HepG2 (cell line): ENCODE results near the gene RRN3. TPM values are rescaled to one million over a fixed set of nuclear protein-coding genes. Genes with fewer than 3 reads are reported as not detected.

Experiments
- AGO2 ChIP-seq: fragments of 200-400 bp; formaldehyde crosslinking; optimal IDR thresholded peaks from 2 replicates; pipeline ENCODE3; 2017; ENCODE audit warnings: mild to moderate bottlenecking, low read depth, low read length, moderate library complexity
- CBFB ChIP-seq: sonication (generic); formaldehyde crosslinking; IDR thresholded peaks from 2 replicates; pipeline ENCODE4 v1.4.0; 2020; ENCODE audit warnings: missing genetic modification reagents
- JARID2 ChIP-seq: sonication (generic); formaldehyde crosslinking; IDR thresholded peaks from 2 replicates; pipeline ENCODE4 v1.8.1; 2023; ENCODE audit warnings: missing genetic modification reagents, inconsistent platforms; ENCODE audit not compliant: insufficient replicate concordance
- NCOA5 ChIP-seq: sonication (generic); formaldehyde crosslinking; IDR thresholded peaks from 2 replicates; pipeline ENCODE4 v1.4.0; 2020; ENCODE audit warnings: missing genetic modification reagents
- RARA ChIP-seq: IDR thresholded peaks from 2 replicates; pipeline ENCODE4 v1.6.1; 2016; ENCODE audit warnings: missing genetic modification reagents, missing compliant biosample characterization
- TRIM22 ChIP-seq: fragments of 450-650 bp; IDR thresholded peaks from 2 replicates; pipeline ENCODE4 v1.6.1; 2017
- U2AF1 ChIP-seq: fragments of 200-400 bp; formaldehyde crosslinking; optimal IDR thresholded peaks from 2 replicates; pipeline ENCODE3; 2017; ENCODE audit warnings: mild to moderate bottlenecking, low read depth, low read length
- ZFY ChIP-seq: sonication (generic); formaldehyde crosslinking; IDR thresholded peaks from 2 replicates; pipeline ENCODE4 v1.4.0; 2020; ENCODE audit warnings: missing genetic modification reagents
- ZNF121 ChIP-seq: sonication (generic); formaldehyde crosslinking; IDR thresholded peaks from 2 replicates; pipeline ENCODE4 v1.5.0; 2020; ENCODE audit warnings: mild to moderate bottlenecking, missing genetic modification reagents
- ZNF224 ChIP-seq: sonication (generic); formaldehyde crosslinking; IDR thresholded peaks from 2 replicates; pipeline ENCODE4 v1.5.0; 2020; ENCODE audit warnings: mild to moderate bottlenecking, missing genetic modification reagents
- ZNF616 ChIP-seq: sonication (generic); formaldehyde crosslinking; IDR thresholded peaks from 2 replicates; pipeline ENCODE4 v1.5.0; 2020; ENCODE audit warnings: low read depth, mild to moderate bottlenecking, missing genetic modification reagents
- ZNF713 ChIP-seq: sonication (generic); formaldehyde crosslinking; IDR thresholded peaks from 2 replicates; pipeline ENCODE4 v1.4.0; 2020; ENCODE audit warnings: mild to moderate bottlenecking, missing genetic modification reagents
- ZNF747 ChIP-seq: sonication (generic); formaldehyde crosslinking; IDR thresholded peaks from 2 replicates; pipeline ENCODE4 v1.8.1; 2023; ENCODE audit warnings: missing genetic modification reagents, mild to moderate bottlenecking, borderline replicate concordance
- polyA plus RNA-seq, 8 experiments: library from polyadenylated mRNA; depleted of rRNA in 3 of 8; stranded (reverse) in 7 of 8; unstranded in 1 of 8; fragments of >200 nt; fragmentation: Illumina TruSeq in 4 of 8; extraction: Trizol in 4 of 8; gene quantifications; 2 replicates each; pipeline versions ENCODE4 v1.2.1 to v1.2.3, GENCODE V29; 2011 to 2016; ENCODE audit warnings: low read depth in 4 of 8, missing spikeins in 1 of 8, mixed read lengths in 1 of 8; ENCODE audit not compliant: insufficient read depth in 1 of 8
- total RNA-seq, 5 experiments: library from RNA; depleted of rRNA; stranded (reverse); fragments of >200 nt; fragmentation: Illumina TruSeq; extraction: Trizol; gene quantifications; 2 replicates each; pipeline ENCODE4 v1.2.3, GENCODE V29; 2016; ENCODE audit warnings: low read depth in 1 of 5
- TF ChIP-seq, protein P1 (sequence below): sonication (generic); formaldehyde crosslinking; IDR thresholded peaks from 2 replicates; pipeline ENCODE4 v1.4.0; 2020; ENCODE audit warnings: low read depth, missing genetic modification reagents
- TF ChIP-seq, protein P2 (sequence below): sonication (generic); formaldehyde crosslinking; IDR thresholded peaks from 2 replicates; pipeline ENCODE4 v1.5.1; 2020; ENCODE audit warnings: mild to moderate bottlenecking, missing genetic modification reagents, borderline replicate concordance
- TF ChIP-seq, protein P3 (sequence below): IDR thresholded peaks from 2 replicates; pipeline ENCODE4 v1.6.1; 2016; ENCODE audit warnings: low read depth

Gene RRN3
- total and polyA plus RNA-seq, 2 of the 13 experiments (the other 11 are each of a cell fraction or from before 2014, with no cell fraction given), result 45.8 to 67.0 TPM

DNA sequence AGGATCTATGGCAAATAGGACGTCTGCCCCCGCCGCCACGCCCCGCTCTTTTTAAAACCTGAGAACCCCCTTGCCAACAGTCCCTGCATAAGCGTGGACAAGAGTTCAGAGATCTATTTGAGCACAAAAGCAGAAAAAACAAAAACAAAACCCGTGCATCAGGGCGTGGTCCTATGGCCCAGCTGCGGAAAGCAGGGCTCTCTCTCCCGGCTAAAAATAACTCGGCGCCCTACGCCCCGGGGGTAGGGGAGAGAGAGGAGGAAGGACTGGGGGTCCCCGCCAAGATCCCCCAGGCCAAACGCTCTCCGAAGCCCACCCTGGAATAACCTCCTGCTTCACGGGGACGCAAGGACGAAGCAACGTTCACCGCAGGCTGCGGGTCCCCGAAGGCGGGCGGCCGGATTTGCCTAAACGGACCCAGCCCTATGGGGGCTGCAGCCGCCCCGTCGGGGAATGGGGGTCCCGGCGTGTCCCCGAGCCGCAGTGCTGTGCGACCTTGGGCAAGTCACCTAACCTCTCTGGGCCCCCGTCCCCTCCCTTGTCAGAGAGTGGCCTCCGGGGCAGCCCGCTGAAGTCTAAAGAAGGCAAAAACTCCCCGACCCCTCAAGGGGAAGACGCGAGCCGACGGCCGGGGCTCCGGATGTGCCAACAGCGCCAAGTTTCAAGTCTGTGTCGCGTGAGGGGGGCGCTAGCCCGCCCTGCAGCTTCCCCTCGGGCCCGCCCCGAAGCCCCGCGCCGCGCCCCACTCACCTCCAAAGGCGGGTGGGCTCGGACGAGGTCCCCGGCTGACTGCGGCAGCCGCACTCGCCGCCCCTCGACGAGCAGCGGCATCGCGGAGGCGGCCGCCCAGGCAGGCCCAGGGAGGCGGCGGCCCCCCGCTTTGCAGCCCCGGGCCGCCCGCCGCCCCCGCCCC, 38.7 kb downstream of the RRN3 start (continued):
- TF ChIP-seq, protein P1, sequence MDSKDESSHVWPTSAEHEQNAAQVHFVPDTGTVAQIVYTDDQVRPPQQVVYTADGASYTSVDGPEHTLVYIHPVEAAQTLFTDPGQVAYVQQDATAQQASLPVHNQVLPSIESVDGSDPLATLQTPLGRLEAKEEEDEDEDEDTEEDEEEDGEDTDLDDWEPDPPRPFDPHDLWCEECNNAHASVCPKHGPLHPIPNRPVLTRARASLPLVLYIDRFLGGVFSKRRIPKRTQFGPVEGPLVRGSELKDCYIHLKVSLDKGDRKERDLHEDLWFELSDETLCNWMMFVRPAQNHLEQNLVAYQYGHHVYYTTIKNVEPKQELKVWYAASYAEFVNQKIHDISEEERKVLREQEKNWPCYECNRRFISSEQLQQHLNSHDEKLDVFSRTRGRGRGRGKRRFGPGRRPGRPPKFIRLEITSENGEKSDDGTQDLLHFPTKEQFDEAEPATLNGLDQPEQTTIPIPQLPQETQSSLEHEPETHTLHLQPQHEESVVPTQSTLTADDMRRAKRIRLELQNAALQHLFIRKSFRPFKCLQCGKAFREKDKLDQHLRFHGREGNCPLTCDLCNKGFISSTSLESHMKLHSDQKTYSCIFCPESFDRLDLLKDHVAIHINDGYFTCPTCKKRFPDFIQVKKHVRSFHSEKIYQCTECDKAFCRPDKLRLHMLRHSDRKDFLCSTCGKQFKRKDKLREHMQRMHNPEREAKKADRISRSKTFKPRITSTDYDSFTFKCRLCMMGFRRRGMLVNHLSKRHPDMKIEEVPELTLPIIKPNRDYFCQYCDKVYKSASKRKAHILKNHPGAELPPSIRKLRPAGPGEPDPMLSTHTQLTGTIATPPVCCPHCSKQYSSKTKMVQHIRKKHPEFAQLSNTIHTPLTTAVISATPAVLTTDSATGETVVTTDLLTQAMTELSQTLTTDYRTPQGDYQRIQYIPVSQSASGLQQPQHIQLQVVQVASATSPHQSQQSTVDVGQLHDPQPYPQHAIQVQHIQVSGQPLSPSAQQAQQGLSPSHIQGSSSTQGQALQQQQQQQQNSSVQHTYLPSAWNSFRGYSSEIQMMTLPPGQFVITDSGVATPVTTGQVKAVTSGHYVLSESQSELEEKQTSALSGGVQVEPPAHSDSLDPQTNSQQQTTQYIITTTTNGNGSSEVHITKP (CRISPR knock-in tag), result no peak; the same call in 1 of the 2 replicates
- no peak for TF ChIP-seq JARID2 (CRISPR knock-in tag)
- no peak for TF ChIP-seq CBFB (CRISPR knock-in tag)
- TF ChIP-seq, protein P2, sequence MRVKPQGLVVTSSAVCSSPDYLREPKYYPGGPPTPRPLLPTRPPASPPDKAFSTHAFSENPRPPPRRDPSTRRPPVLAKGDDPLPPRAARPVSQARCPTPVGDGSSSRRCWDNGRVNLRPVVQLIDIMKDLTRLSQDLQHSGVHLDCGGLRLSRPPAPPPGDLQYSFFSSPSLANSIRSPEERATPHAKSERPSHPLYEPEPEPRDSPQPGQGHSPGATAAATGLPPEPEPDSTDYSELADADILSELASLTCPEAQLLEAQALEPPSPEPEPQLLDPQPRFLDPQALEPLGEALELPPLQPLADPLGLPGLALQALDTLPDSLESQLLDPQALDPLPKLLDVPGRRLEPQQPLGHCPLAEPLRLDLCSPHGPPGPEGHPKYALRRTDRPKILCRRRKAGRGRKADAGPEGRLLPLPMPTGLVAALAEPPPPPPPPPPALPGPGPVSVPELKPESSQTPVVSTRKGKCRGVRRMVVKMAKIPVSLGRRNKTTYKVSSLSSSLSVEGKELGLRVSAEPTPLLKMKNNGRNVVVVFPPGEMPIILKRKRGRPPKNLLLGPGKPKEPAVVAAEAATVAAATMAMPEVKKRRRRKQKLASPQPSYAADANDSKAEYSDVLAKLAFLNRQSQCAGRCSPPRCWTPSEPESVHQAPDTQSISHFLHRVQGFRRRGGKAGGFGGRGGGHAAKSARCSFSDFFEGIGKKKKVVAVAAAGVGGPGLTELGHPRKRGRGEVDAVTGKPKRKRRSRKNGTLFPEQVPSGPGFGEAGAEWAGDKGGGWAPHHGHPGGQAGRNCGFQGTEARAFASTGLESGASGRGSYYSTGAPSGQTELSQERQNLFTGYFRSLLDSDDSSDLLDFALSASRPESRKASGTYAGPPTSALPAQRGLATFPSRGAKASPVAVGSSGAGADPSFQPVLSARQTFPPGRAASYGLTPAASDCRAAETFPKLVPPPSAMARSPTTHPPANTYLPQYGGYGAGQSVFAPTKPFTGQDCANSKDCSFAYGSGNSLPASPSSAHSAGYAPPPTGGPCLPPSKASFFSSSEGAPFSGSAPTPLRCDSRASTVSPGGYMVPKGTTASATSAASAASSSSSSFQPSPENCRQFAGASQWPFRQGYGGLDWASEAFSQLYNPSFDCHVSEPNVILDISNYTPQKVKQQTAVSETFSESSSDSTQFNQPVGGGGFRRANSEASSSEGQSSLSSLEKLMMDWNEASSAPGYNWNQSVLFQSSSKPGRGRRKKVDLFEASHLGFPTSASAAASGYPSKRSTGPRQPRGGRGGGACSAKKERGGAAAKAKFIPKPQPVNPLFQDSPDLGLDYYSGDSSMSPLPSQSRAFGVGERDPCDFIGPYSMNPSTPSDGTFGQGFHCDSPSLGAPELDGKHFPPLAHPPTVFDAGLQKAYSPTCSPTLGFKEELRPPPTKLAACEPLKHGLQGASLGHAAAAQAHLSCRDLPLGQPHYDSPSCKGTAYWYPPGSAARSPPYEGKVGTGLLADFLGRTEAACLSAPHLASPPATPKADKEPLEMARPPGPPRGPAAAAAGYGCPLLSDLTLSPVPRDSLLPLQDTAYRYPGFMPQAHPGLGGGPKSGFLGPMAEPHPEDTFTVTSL, result no peak
- TF ChIP-seq U2AF1, result no peak
- no peak for TF ChIP-seq AGO2
- TF ChIP-seq ZNF747 (CRISPR knock-in tag), result peak; percentile 48; the same call in 1 of the 2 replicates
- 0 out of 2 replicates have a peak, but pooled peaks have one; percentile 89 for TF ChIP-seq ZNF713
- TF ChIP-seq RARA (CRISPR knock-in tag), result no peak
- TF ChIP-seq ZFY (CRISPR knock-in tag), result peak; percentile 89; the same call in 1 of the 2 replicates
- peak; percentile 58; the same call in 1 of the 2 replicates for TF ChIP-seq ZNF121 (CRISPR knock-in tag)
- peak; percentile 23 for TF ChIP-seq ZNF616
- no peak for TF ChIP-seq NCOA5 (CRISPR knock-in tag)
- TF ChIP-seq ZNF224 (CRISPR knock-in tag), result 0 out of 2 replicates have a peak, but pooled peaks have one; percentile 65
- TF ChIP-seq TRIM22, result no peak
- TF ChIP-seq, protein P3, sequence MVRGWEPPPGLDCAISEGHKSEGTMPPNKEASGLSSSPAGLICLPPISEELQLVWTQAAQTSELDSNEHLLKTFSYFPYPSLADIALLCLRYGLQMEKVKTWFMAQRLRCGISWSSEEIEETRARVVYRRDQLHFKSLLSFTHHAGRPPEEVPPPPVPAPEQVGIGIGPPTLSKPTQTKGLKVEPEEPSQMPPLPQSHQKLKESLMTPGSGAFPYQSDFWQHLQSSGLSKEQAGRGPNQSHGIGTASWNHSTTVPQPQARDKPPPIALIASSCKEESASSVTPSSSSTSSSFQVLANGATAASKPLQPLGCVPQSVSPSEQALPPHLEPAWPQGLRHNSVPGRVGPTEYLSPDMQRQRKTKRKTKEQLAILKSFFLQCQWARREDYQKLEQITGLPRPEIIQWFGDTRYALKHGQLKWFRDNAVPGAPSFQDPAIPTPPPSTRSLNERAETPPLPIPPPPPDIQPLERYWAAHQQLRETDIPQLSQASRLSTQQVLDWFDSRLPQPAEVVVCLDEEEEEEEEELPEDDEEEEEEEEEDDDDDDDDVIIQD (CRISPR knock-in tag), result no peak
